ENCODE results near the gene SMIM5.

Gene SMIM5

DNA sequence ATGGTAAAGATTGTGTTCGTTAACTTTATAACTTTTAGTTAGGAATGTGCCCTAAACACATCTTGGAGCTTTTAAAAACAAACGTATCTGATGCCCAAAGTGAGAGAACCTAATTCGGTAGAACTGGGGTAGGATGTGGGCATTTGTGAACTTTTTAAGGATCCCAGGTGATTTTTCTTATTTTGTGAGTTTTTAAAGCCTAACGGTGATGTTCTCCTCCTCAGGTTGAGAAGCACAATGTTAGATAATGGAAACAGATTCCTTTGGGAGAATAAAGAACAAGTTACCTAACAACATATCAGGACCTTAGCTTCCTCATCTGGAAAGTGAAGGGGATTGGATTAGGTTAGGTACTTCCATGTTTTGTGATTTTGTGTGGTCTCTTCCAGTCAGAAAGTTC, 34.6 kb downstream of the SMIM5 start:
- TF ChIP-seq, protein P1, sequence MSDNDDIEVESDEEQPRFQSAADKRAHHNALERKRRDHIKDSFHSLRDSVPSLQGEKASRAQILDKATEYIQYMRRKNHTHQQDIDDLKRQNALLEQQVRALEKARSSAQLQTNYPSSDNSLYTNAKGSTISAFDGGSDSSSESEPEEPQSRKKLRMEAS (IDR thresholded peaks at IDR 0.05), result no peak
- TF ChIP-seq CEBPB (IDR thresholded peaks at IDR 0.05) (no peak), EP300 (IDR thresholded peaks at IDR 0.05; ENCODE audit: borderline replicate concordance) (no peak), EGR1 (IDR thresholded peaks at IDR 0.05) (no peak), TAF1 (IDR thresholded peaks at IDR 0.05; ENCODE audit: low read depth) (no peak), ZBTB7A (IDR thresholded peaks at IDR 0.05; ENCODE audit: low read depth) (no peak), CREB1 (IDR thresholded peaks at IDR 0.05; ENCODE audit: low read depth) (no peak), FOXM1 (IDR thresholded peaks at IDR 0.05; ENCODE audit: borderline replicate concordance, low read depth) (no peak), REST (IDR thresholded peaks at IDR 0.05; ENCODE audit: low read depth) (no peak), TEAD4 (IDR thresholded peaks at IDR 0.05) (no peak), TCF12 (IDR thresholded peaks at IDR 0.05; ENCODE audit: low read depth) (no peak), NFIC (IDR thresholded peaks at IDR 0.05) (no peak), YY1 (IDR thresholded peaks at IDR 0.05; ENCODE audit: low read depth) (no peak), RAD21 (IDR thresholded peaks at IDR 0.05; ENCODE audit: low read depth) (no peak)
- TF ChIP-seq, protein P2, sequence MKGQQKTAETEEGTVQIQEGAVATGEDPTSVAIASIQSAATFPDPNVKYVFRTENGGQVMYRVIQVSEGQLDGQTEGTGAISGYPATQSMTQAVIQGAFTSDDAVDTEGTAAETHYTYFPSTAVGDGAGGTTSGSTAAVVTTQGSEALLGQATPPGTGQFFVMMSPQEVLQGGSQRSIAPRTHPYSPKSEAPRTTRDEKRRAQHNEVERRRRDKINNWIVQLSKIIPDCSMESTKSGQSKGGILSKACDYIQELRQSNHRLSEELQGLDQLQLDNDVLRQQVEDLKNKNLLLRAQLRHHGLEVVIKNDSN (IDR thresholded peaks at IDR 0.05), result no peak

DNA sequence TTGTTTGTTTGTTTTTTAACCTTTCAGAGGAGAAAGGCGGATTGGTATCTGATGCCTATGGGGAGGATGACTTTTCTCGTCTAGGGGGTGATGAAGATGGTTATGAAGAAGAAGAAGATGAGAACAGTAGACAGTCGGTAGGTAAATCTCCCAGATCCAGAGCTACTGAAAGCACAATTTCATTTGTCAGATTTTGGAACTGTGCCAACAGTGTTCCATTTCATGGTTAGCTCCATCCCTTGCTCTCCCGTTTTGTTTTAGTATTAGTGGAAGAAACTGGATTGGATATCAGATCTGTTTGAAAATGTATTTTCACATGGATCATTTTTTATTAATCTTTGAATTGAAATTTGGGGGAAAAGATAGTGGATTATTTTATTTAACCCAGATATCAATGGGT, 35.3 kb downstream of the SMIM5 start:
- TF ChIP-seq YY1 (IDR thresholded peaks at IDR 0.05; ENCODE audit: low read depth), result no peak
- peak; percentile 71 for TF ChIP-seq NFIC (IDR thresholded peaks at IDR 0.05)

- no peak for TF ChIP-seq ZBTB7A (IDR thresholded peaks at IDR 0.05; ENCODE audit: low read depth)
- no peak for TF ChIP-seq RAD21 (IDR thresholded peaks at IDR 0.05; ENCODE audit: low read depth)
- TF ChIP-seq, protein P2 (IDR thresholded peaks at IDR 0.05), result no peak
These were observed 37.6 kb downstream of the SMIM5 start for GRCh38 chr17:75670868-75671267.

DNA sequence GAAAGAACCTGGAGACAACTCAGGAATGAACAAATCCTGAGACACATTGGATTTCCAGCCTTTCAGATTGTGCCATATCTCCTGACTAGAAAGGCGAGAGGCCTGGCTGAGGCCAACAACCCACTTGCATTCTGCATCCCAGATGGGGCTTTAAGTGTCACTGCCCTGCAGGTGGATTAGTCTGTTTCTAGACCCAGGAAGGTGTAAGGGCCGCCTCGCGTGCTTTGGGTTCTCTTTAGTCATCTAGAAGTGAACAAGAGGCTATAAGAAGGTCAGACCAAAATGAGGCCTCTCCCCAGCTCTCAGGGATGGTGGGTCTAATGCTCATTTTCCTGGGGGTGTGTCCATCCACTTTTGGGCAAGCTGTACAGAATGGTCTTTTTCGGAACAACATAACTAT, 38.8 kb downstream of the SMIM5 start:
- no peak for TF ChIP-seq TAF1 (IDR thresholded peaks at IDR 0.05; ENCODE audit: low read depth)
- TF ChIP-seq FOXM1 (IDR thresholded peaks at IDR 0.05; ENCODE audit: borderline replicate concordance, low read depth), result no peak
- no peak for TF ChIP-seq CEBPB (IDR thresholded peaks at IDR 0.05)
- TF ChIP-seq, protein P1 (IDR thresholded peaks at IDR 0.05), result no peak
- TF ChIP-seq CREB1 (IDR thresholded peaks at IDR 0.05; ENCODE audit: low read depth), result no peak
- no peak for TF ChIP-seq REST (IDR thresholded peaks at IDR 0.05; ENCODE audit: low read depth)
- TF ChIP-seq YY1 (IDR thresholded peaks at IDR 0.05; ENCODE audit: low read depth), result no peak
- no peak for TF ChIP-seq NFIC (IDR thresholded peaks at IDR 0.05)
- TF ChIP-seq, protein P2 (IDR thresholded peaks at IDR 0.05), result no peak
- no peak for TF ChIP-seq TEAD4 (IDR thresholded peaks at IDR 0.05)
- TF ChIP-seq RAD21 (IDR thresholded peaks at IDR 0.05; ENCODE audit: low read depth), result no peak
- TF ChIP-seq TCF12 (IDR thresholded peaks at IDR 0.05; ENCODE audit: low read depth), result no peak
- TF ChIP-seq EGR1 (IDR thresholded peaks at IDR 0.05), result no peak
- TF ChIP-seq EP300 (IDR thresholded peaks at IDR 0.05; ENCODE audit: borderline replicate concordance), result no peak
- TF ChIP-seq ZBTB7A (IDR thresholded peaks at IDR 0.05; ENCODE audit: low read depth), result no peak

- TF ChIP-seq REST (IDR thresholded peaks at IDR 0.05; ENCODE audit: low read depth), result no peak
- no peak for TF ChIP-seq TCF12 (IDR thresholded peaks at IDR 0.05; ENCODE audit: low read depth)
- TF ChIP-seq, protein P1 (IDR thresholded peaks at IDR 0.05), result no peak
- no peak for TF ChIP-seq FOXM1 (IDR thresholded peaks at IDR 0.05; ENCODE audit: borderline replicate concordance, low read depth)
- no peak for TF ChIP-seq RAD21 (IDR thresholded peaks at IDR 0.05; ENCODE audit: low read depth)
- TF ChIP-seq ZBTB7A (IDR thresholded peaks at IDR 0.05; ENCODE audit: low read depth), result no peak
- no peak for TF ChIP-seq YY1 (IDR thresholded peaks at IDR 0.05; ENCODE audit: low read depth)
- TF ChIP-seq CEBPB (IDR thresholded peaks at IDR 0.05), result no peak
- no peak for TF ChIP-seq CREB1 (IDR thresholded peaks at IDR 0.05; ENCODE audit: low read depth)
- no peak for TF ChIP-seq NFIC (IDR thresholded peaks at IDR 0.05)
- no peak for TF ChIP-seq TAF1 (IDR thresholded peaks at IDR 0.05; ENCODE audit: low read depth)
- TF ChIP-seq EGR1 (IDR thresholded peaks at IDR 0.05), result no peak
- TF ChIP-seq TEAD4 (IDR thresholded peaks at IDR 0.05), result no peak
- TF ChIP-seq EP300 (IDR thresholded peaks at IDR 0.05; ENCODE audit: borderline replicate concordance), result no peak
- TF ChIP-seq, protein P2 (IDR thresholded peaks at IDR 0.05), result no peak
These were observed 40.3 kb downstream of the SMIM5 start for GRCh38 chr17:75673487-75673886.

All from Ishikawa (cell line).